ENCODE results near the gene NOL12.

The NOL12 gene

DNA sequence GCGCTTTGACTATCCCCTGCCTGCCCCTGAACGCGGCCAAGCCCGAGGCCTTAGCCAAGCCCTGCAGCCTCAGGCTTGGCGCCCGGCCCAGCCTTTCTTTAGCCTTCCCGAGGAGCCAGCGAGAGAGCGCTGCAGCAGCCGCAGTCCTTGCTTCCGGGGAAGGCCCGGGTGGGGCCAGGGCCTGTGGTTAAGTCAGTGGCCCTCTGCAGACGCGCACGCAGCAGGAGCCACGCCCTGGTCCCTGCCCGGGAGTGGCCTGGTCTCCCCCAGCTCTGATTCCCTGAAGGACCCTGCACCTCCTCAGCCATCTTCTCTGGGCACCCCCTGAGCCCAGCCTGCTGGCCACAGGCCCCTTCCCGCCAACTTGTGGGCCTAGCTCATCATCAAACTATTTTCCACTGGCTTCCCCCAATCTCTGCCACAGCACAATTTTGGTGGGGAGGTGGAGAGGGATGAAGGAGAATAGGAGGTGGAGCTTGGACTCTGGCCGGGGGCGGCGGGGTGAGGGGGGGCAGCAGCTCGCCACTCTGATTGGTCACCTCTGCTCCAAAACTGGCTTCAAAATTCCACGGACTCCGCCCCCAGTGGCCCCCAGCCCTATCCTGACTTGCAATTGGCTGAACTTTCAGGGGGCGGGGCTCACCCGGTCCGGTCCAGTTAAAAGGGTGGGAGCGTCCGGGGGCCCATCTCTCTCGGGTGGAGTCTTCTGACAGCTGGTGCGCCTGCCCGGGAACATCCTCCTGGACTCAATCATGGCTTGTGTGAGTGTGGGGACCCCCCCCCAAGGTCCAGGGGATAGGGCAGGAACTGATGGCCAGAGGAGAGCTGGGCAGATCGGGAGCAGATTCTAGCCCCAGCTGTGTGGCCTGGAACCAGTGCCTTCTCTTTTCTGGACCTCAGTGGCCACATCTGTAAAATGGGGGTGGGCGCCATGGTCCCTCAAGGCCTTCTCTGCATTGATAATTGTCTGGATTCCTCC is 10.9 kb upstream of the NOL12 start, which contains the start of gene LGALS1:
LGALS1 (plus strand) TSS at position 686 of the 979 bp plus-strand sequence; CDS start at position 753, 67 bp downstream.
- Histone ChIP-seq H3K27ac (peak within 1 kb of the TSS; percentile 86), H3K9me3 (ENCODE audit: low read depth, low read length) (no peaks in the 10 kb centered on the region), H3K9ac (ENCODE audit: insufficient read length) (peak within 1 kb of the TSS; percentile 73), H3K36me3 (ENCODE audit: insufficient read depth, low read length) (no peaks in the 10 kb centered on the region), H3K4me3 (peak within 1 kb of the TSS; percentile 88)
- TF ChIP-seq POLR2AphosphoS5 (IDR thresholded peaks at IDR 0.05; ENCODE audit: borderline replicate concordance, low read depth, low read length), result no peak
- no peak for TF ChIP-seq FOXP2 (optimal IDR thresholded peaks at IDR 0.05; ENCODE audit: control extremely low read depth, extremely low read length, insufficient read depth)
- TF ChIP-seq EZH2 (IDR thresholded peaks at IDR 0.05), result no peak
- no peak for DNase-seq (ENCODE audit: low read depth, low spot score)

DNA sequence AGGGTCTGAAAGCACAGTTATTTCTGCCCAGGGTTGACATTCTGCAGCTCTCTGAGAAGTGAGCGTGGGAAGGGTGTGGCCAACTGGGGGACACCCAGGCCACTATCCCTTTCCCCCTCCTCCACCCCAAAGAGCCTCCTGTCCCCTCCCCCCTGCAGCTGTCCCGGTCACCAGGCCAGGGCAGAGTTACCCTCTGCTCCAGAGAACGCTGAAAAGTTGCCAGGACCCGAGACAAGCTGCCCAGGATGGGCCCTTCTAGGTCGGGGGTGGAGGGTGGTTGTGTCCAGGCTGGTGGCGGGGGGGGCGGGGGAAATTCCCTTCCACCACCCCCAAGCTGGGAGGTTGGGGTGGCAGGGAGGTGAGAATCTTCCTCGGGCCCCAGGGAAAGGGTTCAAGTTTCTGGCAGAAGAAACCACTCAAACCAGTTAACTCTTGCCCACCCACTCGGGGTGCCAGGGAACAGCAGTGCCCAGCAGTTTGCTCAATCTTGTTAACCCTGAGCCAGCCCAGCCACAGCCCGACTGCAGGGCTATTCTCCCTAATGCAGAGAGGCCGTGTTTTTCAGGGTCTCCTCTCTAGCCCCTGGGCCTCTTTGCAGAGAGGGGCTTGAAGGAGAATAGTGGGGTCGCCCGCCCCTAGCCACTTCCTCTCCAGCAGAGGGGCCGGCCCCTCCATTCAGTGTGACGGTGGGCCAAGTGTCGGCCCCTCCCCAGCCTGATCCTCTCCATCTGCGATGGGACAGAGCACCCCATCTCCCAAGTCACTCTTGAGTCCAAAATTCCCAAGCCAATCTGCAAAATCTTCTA is 10.0 kb upstream of the NOL12 start:
- Histone ChIP-seq H3K4me3 (peak overlapping the region; percentile 88), H3K9ac (ENCODE audit: insufficient read length) (peak overlapping the region; percentile 73), H3K9me3 (ENCODE audit: low read depth, low read length) (no peaks in the 10 kb centered on the region), H3K36me3 (ENCODE audit: insufficient read depth, low read length) (no peaks in the 10 kb centered on the region), H3K27ac (peak overlapping the region; percentile 86)
- no peak for DNase-seq (ENCODE audit: low read depth, low spot score)
- TF ChIP-seq FOXP2 (optimal IDR thresholded peaks at IDR 0.05; ENCODE audit: control extremely low read depth, extremely low read length, insufficient read depth) (no peak), POLR2AphosphoS5 (IDR thresholded peaks at IDR 0.05; ENCODE audit: borderline replicate concordance, low read depth, low read length) (no peak), EZH2 (IDR thresholded peaks at IDR 0.05) (no peak)

DNA sequence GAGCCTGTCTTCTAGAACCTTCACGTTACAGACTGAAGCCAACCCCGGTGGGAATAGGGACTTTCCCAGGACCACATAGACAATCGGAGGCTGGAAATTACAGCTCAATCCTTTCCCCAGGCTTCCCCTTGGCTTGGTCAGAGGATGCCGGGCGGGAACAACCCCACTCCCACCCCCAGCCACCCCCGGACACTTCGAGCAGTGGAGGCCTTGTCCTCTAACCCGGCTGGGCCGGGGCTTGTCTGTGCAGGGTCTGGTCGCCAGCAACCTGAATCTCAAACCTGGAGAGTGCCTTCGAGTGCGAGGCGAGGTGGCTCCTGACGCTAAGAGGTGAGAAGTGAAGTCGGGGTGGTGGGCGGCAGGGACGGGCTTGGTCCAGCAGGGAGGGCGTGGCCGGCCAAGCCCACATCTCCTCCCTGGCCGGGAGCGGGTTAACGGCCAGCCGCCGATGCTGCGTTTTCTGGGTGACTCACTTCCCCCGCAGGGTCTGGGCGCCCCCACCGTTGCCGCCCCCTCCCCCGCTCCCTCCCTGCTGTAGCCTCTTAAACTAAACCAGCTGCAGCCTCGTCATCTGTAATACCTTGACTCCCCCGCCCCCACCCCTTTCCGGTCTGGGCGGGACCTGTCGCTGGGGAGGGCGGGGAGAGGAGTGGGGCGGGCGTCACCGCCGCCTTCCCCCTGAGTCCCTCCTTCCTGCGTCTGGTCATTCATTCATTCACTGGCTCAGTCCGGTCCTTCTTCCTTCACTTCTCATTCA is 9.2 kb upstream of the NOL12 start:
- DNase-seq (ENCODE audit: low read depth, low spot score), result no peak

DNA sequence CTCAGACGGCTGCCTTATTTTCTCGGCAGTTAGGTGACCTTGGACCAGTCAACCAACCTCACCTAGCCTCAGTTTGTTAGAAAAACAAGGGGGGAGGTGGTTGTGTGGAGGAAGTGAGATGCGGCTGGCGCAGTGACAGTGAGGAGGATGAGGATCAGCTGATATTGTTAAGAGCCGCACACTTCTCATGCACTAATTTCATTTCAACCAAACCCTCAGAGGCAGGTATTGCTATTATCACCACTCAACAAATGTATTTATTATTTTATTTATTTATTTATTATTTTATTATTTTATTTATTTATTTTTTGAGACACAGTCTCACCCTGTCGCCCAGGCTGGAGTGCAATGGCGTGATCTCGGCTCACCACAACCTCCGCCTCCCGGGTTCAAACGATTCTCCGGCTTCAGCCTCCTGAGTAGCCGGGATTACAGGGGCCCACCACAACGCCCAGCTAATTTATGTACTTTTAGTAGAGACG is 8.6 kb upstream of the NOL12 start:
- H3K9ac ChIP-seq (ENCODE audit: insufficient read length), result peak overlapping the region; percentile 48
- H3K36me3 ChIP-seq (ENCODE audit: insufficient read depth, low read length), result no peaks in the 10 kb centered on the region
- DNase-seq (ENCODE audit: low read depth, low spot score), result no peak
- no peak for TF ChIP-seq EZH2 (IDR thresholded peaks at IDR 0.05)
- TF ChIP-seq FOXP2 (optimal IDR thresholded peaks at IDR 0.05; ENCODE audit: control extremely low read depth, extremely low read length, insufficient read depth), result no peak
- no peak for TF ChIP-seq POLR2AphosphoS5 (IDR thresholded peaks at IDR 0.05; ENCODE audit: borderline replicate concordance, low read depth, low read length)
- no peak overlapping the region; the same call in 1 of the 2 replicates for H3K27ac ChIP-seq
- H3K9me3 ChIP-seq (ENCODE audit: low read depth, low read length), result no peaks in the 10 kb centered on the region
- peak overlapping the region; percentile 88 for H3K4me3 ChIP-seq

More for the DNA sequence above, 9.2 kb upstream of the NOL12 start:
- H3K9ac ChIP-seq (ENCODE audit: insufficient read length), result peak overlapping the region; percentile 73
- peak overlapping the region; percentile 86 for H3K27ac ChIP-seq
- no peaks in the 10 kb centered on the region for H3K9me3 ChIP-seq (ENCODE audit: low read depth, low read length)
- no peaks in the 10 kb centered on the region for H3K36me3 ChIP-seq (ENCODE audit: insufficient read depth, low read length)
- peak; percentile 47; the same call in 1 of the 2 replicates for TF ChIP-seq POLR2AphosphoS5 (IDR thresholded peaks at IDR 0.05; ENCODE audit: borderline replicate concordance, low read depth, low read length)
- TF ChIP-seq FOXP2 (optimal IDR thresholded peaks at IDR 0.05; ENCODE audit: control extremely low read depth, extremely low read length, insufficient read depth), result no peak
- TF ChIP-seq EZH2 (IDR thresholded peaks at IDR 0.05), result no peak
- H3K4me3 ChIP-seq, result peak overlapping the region; percentile 88

DNA sequence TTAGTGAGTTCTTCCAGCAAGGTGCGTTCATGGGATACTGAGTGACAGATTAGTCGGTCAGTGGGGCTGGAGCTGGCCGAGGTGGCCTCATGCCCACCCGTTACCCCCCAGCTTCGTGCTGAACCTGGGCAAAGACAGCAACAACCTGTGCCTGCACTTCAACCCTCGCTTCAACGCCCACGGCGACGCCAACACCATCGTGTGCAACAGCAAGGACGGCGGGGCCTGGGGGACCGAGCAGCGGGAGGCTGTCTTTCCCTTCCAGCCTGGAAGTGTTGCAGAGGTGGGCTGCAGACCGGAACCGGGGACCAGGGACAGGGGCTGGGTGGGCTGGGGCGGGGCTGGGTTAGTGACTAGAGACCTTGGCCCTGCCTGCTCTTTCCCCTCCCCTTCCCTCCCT is 7.8 kb upstream of the NOL12 start:
- Histone ChIP-seq H3K9ac (ENCODE audit: insufficient read length) (no peak overlapping the region), H3K9me3 (ENCODE audit: low read depth, low read length) (no peaks in the 10 kb centered on the region), H3K36me3 (ENCODE audit: insufficient read depth, low read length) (no peaks in the 10 kb centered on the region), H3K4me3 (no peak overlapping the region), H3K27ac (no peak overlapping the region)
- DNase-seq (ENCODE audit: low read depth, low spot score), result no peak
- TF ChIP-seq POLR2AphosphoS5 (IDR thresholded peaks at IDR 0.05; ENCODE audit: borderline replicate concordance, low read depth, low read length) (no peak), FOXP2 (optimal IDR thresholded peaks at IDR 0.05; ENCODE audit: control extremely low read depth, extremely low read length, insufficient read depth) (no peak), EZH2 (IDR thresholded peaks at IDR 0.05) (no peak)

DNA sequence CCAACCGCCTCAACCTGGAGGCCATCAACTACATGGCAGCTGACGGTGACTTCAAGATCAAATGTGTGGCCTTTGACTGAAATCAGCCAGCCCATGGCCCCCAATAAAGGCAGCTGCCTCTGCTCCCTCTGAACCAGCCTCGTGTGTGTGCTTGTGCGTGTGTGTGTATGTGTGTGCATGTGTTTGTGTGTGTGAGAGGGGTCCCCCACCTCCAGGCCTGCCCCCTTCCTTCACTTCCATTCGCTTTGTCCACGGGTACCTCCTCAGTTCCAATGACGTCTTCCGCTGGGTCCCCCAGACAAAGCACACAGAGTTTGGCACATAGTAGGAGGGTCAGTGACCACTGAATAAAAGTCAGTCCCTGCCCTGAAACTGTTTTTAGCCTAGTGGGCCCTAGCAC is 6.5 kb upstream of the NOL12 start:
- DNase-seq (ENCODE audit: low read depth, low spot score), result no peak
- H3K9ac ChIP-seq (ENCODE audit: insufficient read length), result no peak overlapping the region
- no peaks in the 10 kb centered on the region for H3K36me3 ChIP-seq (ENCODE audit: insufficient read depth, low read length)
- no peak overlapping the region for H3K27ac ChIP-seq
- no peak overlapping the region for H3K4me3 ChIP-seq
- no peak for TF ChIP-seq EZH2 (IDR thresholded peaks at IDR 0.05)
- TF ChIP-seq FOXP2 (optimal IDR thresholded peaks at IDR 0.05; ENCODE audit: control extremely low read depth, extremely low read length, insufficient read depth), result no peak
- no peak for TF ChIP-seq POLR2AphosphoS5 (IDR thresholded peaks at IDR 0.05; ENCODE audit: borderline replicate concordance, low read depth, low read length)
- H3K9me3 ChIP-seq (ENCODE audit: low read depth, low read length), result no peaks in the 10 kb centered on the region

DNA sequence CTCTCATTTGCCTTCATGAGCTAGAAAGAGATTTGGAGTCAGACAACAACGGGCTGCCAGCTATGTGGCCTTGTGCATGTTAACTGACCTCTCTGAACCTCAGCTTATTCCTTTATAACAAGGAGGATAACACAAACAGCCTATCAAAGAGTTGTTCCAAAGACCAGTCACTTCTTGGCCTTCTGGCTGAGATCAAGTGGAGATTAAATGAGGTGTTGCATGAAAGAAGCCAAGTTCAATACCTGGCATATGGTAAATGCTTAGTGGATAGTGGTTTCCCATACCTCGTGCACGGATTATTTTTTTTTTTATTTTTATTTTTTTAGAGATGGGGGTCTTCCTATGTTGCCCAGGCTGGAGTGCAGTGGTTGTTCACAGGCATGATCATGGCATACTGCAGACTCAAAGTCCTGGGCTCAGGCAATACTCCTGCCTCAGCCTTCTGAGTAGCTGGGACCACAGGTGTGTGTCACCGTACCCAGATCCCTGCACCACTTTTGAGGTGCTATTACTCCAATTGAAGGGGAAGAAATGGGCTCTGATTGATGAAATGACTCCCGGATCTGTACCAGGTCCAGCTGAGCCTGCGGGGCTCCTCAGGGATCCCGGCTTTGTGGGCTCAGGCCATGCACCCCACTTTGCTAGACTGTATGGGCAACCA is 5.8 kb upstream of the NOL12 start:
- Histone ChIP-seq H3K9ac (ENCODE audit: insufficient read length) (no peak overlapping the region), H3K4me3 (no peak overlapping the region), H3K36me3 (ENCODE audit: insufficient read depth, low read length) (no peaks in the 10 kb centered on the region), H3K9me3 (ENCODE audit: low read depth, low read length) (no peaks in the 10 kb centered on the region), H3K27ac (0 out of 2 replicates have a peak overlapping the region, but pooled peaks have one; percentile 25)
- no peak for DNase-seq (ENCODE audit: low read depth, low spot score)
- no peak for TF ChIP-seq POLR2AphosphoS5 (IDR thresholded peaks at IDR 0.05; ENCODE audit: borderline replicate concordance, low read depth, low read length)
- no peak for TF ChIP-seq FOXP2 (optimal IDR thresholded peaks at IDR 0.05; ENCODE audit: control extremely low read depth, extremely low read length, insufficient read depth)
- TF ChIP-seq EZH2 (IDR thresholded peaks at IDR 0.05), result no peak
